Mesenteric fat pad (tissue), 1 donor: ENCODE data around the gene OR51S1. TPM values are rescaled to one million over a fixed set of nuclear protein-coding genes. Genes with fewer than 3 reads are reported as not detected.
"Not testable (repeated sequence)": the region's sequence is repeated elsewhere in the genome, so short reads cannot be mapped to it uniquely, and the experiment has no call there.

Experiments
- DNase-seq: peaks from one replicate; pipeline ENCODE4 v3.0.0-alpha.2; 2020; ENCODE audit warnings: low spot score
- total RNA-seq: library from RNA; stranded (reverse); fragmentation: NEBNext Ultra II Directional; extraction: Animal tissue kit (Norgen Biotek cat#: 25700); gene quantifications from one replicate; pipeline ENCODE4 v1.2.1, GENCODE V29; 2021
- donor health status: DM: yes; HTN: yes; CAD: no.

Gene OR51S1
- total RNA-seq, 1 donor from 2014 or later: not detected

DNA sequence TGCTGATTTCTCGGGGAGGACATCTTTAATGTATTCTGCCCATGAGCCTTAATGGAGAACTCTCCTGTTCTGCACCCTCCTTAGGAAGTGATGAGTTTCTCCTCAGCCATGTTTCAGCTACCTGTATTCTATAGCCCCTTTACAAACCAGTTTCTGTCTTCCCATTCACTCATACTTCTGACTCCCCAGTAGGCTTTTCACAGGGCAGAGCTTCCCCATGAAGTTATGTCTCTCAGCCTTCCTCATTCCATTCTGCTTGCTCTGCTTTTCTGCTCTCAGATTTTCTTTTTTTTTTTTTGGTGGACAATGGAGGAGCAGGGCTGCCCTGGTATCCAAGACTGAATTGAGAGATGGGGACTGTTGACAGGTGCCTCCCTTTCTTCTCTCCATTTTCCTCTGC lies 40.5 kb downstream of the OR51S1 start:
- DNase-seq: no peak

DNA sequence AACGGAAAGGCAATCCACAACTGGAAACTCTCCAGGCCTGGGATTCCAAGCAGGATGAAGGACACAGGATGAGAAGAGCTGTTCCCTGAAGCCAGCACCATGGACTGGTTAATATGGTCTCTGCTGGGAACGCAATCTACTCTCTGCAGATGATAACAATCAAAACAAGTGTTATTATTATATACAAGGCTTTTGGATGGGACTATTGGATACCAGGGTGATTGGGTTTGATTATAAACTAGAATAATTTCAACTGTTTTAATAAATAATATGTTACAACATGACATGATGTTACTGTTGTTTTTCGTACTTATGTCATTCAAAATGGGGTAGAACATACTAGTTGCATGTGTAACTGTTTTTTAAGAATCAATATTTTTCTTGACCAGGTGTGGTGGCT lies 44.7 kb downstream of the OR51S1 start, which contains the start of gene OR52R1:
Gene OR52R1, minus strand, starts transcription at position 101 of the 400 bp plus-strand sequence. Its CDS starts 0 bp downstream, at position 101.
- DNase-seq: no peak

DNA sequence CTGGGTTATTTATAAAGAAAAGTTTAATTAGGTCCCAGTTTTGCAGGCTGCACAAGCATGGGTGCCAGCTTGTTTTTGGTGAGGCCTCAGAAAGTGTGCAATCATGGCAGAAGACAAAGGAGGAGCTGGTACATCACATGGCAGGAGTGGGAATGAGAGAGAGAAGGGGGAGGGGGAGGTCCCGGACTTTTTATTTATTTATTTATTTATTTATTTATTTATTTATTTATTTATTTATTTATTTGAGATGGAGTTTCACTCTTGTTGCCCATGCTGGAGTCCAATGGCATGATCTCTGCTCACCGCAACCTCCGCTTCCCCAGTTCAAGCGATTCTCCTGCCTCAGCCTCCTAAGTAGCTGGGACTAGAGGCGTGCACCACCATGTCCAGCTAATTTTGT lies 47.7 kb downstream of the OR51S1 start:
- not testable (repeated sequence) for DNase-seq

- no peak for DNase-seq
Measured at GRCh38 chr11:4798427-4799183, 50.4 kb downstream of the OR51S1 start.

Other genes with a start within 250 kb of the OR51S1 start
- gene TRIM68, start 241.0 kb downstream of the OR51S1 start, total RNA-seq: 4.2 TPM
- not detected for gene OR51D1, start 211.7 kb downstream of the OR51S1 start, total RNA-seq
- 1.5 TPM for gene OR51E1, start 205.2 kb downstream of the OR51S1 start, total RNA-seq
- not detected for gene OR51E2, start 151.4 kb downstream of the OR51S1 start, total RNA-seq
- gene MMP26, start 144.4 kb downstream of the OR51S1 start, total RNA-seq: not detected
- gene OR51F1, start 79.3 kb downstream of the OR51S1 start, total RNA-seq: not detected
- not detected for gene OR52R1, start 44.8 kb downstream of the OR51S1 start, total RNA-seq
- gene OR51F2, start 27.9 kb downstream of the OR51S1 start, total RNA-seq: not detected
- gene OR51T1, start 32.7 kb upstream of the OR51S1 start, total RNA-seq: not detected
- not detected for gene OR51A7, start 54.6 kb upstream of the OR51S1 start, total RNA-seq
- not detected for gene OR51G2, start 70.1 kb upstream of the OR51S1 start, total RNA-seq
- not detected for gene OR51G1, start 75.1 kb upstream of the OR51S1 start, total RNA-seq
- not detected for gene OR51A4, start 98.4 kb upstream of the OR51S1 start, total RNA-seq
- gene OR51A2, start 106.5 kb upstream of the OR51S1 start, total RNA-seq: not detected
- gene OR51L1, start 145.6 kb upstream of the OR51S1 start, total RNA-seq: not detected
- gene OR52J3, start 197.3 kb upstream of the OR51S1 start, total RNA-seq: not detected
- gene OR52E2, start 210.4 kb upstream of the OR51S1 start, total RNA-seq: not detected
- not detected for gene OR52E1, start 220.4 kb upstream of the OR51S1 start, total RNA-seq